Stimulated activated CD4-positive, alpha-beta T cell treated with anti-CD3 and anti-CD28 coated beads, Interleukin-2, amount 100 ng/mL, for 4 hours (primary cell): Measurements from ENCODE around the gene NPSR1.
"Not testable (repeated sequence)": the region's sequence is repeated elsewhere in the genome, so short reads cannot be mapped to it uniquely, and the experiment has no call there.

Source experiments
- DNase-seq: peaks from one replicate; pipeline ENCODE4 v3.0.0-alpha.2; 2020; ENCODE audit warnings: low read depth

The NPSR1 gene

DNA sequence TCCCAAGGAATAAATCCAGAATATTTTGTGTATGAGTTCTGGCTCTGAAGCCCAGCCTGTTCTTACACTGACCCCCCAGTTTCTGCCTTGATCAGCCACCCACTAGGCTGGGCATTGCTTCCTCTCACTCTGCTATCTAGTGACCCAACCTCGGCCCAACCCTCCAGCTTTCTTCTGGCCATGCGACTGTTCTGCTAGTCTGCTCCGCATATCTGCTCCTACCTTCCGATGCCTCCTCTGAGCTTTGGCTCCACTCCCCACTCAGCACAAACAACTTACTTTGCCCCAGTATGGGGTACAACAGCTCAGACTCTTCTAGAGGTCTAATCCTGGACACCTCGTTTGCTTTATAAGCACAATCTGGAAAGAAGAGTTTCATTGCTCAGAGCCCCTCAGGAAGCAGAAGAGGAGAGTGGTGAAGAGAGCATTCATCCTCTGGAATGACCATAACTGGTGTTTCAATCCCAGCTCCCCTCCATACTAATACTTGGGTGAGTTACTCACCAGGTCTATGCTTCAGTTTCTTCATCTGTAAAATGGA, 99.6 kb downstream of the NPSR1 start:
- no peak for DNase-seq

DNA sequence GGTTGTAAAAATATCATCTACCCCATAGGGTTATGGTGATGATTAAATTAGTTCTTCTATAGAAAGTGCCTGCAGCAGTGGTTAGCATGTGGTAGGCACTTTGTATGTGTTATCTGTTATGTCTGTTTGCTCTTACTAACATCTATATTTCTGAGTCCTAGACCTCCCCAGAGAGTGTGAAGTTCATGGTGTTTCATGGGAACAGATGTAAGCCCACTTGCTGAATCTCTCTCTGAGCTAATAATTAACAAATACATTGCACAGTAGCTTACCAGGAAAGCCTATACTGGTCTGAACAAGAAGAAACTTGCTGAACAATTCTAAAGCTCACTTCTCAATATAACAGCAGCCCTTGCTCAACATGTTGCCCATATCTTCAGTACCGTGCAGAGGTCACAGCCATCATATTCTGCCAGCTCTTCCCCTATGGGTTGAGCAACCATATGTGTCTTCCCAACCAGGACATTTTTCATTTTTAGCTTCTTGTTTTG, 100.1 kb downstream of the NPSR1 start:
- no peak for DNase-seq

GRCh38 chr7:34759477-34760125, 101.6 kb downstream of the NPSR1 start:
- DNase-seq, result no peak

DNA sequence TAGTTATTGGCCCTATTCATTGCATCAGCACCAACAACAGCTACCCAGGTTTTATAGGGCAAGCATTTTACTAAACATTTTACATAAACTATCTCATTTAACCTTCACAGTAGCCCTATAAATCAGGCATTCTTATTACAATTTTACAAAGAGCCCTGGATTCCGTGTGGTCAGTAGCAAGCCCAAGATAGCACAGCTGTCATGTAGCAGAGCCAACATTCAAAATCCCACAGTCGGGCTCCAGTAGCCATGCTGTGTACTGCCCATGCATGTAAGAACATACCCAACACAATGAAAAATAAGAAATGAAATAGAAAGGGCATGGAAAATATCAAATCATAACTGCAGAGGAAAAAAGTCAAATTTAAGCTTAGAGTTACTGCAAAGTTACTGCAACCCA, 102.3 kb downstream of the NPSR1 start:
- DNase-seq, result no peak

DNA sequence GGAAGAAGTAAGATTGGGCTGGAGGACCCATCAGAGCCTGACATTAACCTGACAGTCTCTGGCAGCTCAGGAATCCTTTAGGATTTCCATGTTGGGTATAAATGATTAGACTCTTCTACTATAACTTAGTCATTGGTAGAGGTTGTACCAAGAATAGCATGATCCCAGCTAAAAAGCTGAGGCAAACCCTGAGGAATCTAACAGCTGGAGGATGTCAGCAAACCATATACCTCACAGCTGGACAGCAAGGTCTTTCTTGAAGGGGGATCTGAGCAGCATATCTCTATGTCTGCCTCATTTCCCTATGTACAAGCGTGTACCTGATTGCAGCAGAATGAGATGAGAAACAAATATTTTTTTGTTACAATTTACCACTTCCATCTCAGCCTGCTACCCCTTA, 103.2 kb downstream of the NPSR1 start:
- DNase-seq, result no peak

DNA sequence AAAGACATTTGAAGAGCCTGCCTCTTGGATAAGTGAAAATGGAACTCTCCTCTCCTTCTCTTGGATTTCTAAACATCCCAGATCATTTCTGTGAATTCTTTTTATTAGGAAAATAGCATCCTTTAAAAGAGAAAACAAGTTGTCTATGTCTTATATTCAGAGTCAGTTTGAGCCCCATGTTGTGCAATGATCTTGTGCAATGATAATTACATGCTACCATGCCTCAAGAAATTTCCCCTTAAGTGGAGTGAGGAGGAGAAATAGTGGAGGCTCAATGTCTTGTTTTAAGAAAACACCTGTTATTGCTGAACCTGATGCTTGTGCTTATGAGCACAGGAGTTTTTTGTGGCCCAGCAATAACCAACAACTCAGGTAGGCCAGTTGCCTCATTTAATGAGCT, 103.6 kb downstream of the NPSR1 start:
- DNase-seq, result no peak

GRCh38 chr7:34762764-34763163, 104.7 kb downstream of the NPSR1 start:
- DNase-seq, result no peak

DNA sequence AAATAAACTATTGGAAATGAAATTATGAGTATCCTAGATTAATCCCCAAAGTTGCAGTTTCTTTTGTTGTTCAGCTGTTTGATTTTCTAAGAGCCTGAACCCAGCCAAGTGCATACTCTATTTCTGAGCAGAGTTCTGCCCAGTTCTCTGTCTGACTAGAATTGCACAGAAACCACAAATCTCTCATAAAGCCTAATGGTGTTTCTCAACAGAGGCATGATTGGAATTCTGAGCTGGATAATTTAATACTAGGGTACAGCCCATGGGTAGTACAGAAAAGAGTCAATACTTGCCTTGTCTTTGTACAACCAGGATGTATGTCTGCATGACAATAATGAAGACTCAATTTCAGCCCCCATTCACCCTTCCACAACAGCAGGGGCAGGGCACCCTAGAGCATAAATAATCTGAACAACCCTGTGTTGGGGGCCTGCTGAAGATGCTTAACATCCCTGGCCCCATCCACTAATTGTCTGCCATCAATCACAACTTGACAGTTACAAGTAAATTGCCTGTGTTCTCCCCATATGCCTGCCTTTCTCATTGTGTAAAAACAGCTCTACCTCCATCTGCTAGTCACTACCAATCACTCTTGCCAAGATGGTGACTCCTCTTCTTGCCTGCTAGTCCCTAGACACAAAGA, 114.4 kb downstream of the NPSR1 start:
- DNase-seq, result no peak

- no peak for DNase-seq
Observed at GRCh38 chr7:34776748-34777358, 118.8 kb downstream of the NPSR1 start.

DNA sequence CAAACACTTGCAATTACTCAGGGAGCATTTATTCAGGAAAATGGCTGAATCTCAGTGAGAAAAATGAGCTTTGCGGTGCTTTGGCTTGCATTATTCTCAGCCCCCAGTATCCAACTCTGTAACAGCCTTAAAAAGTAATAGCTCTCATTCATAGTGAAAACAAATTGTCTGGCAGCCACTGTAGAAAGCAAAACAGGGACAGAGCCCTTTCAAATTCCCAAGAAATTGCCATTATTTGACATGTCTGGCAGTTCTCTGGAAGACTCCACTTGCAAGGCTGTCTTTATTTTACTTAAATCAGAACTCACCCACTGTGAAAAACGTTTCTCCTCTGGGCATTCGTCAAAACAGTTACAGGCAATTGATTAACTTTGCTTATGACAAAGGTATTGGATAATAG, 122.5 kb downstream of the NPSR1 start:
- no peak for DNase-seq

DNA sequence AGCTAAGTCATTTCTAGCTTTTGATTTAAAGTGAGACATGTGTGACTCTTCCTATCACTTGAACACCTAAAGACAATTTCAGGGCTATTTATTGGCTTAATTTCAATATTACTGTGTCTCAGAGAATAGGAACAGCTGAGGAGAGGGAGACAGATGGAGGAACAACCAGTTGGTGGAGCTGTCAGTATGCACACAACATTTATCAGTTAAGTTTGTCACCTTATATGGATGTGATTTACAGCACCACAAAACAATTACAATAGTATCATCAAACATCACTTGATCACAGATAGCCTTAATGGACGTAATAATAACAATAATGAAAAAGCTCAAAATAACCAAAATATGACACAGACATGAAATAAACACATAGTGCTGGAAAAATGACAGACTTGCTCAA, 129.6 kb downstream of the NPSR1 start:
- DNase-seq, result no peak

DNA sequence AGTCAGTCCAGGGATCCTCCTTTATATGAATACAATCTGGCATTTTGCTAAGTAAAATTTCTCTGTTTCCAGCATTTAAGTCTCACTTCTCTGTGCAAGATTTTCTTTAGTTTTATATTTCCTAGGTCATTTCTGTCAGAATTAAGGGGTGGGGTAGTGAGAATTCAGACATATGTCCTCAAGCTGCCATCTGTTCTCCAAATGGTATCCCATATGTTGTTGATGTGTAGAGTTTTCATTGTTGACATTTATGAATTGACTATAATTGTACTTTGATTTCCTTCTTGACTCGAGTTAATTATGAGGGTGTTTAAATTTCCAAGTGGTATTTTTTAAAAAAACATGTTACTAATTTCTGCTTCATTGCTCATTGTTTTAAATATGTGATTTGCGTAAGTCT, 148.8 kb downstream of the NPSR1 start:
- DNase-seq, result no peak

DNA sequence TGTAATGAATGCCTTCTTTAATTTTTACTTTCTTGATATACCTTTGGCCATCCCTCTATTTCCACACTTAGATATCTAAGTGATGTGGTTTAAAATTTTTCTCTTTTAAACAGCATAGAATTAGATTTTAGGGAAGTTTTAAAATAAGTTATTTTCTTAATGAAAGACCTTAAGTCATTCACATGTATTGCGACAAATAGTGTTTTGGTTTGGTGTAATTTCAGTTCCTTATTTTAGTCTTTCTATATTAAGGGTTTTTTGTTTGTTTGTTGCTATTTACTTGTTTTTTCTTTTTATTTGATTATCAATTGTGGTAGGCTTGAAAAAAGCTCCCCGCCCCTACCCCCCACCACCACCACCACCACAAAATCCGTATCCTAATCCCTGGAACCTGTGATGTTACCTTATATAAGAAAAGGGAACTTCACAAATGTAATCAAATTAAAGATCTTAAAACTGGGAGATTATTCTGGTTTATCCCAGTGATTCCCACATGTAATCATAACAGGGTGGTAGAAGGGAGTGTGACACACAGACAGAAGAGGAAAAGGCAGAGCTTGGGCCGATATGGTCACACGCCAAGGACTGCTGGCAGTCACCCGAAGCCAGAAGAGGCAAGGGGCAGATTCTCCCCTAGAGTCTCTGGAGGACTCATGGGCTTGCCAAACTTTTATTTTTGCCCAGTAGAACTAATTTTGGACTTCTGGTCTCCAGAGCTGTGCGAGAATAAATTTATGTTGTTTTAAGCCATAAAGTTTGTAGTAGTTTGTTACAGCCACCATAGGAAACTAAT, 149.7 kb downstream of the NPSR1 start:
- DNase-seq, result no peak

DNA sequence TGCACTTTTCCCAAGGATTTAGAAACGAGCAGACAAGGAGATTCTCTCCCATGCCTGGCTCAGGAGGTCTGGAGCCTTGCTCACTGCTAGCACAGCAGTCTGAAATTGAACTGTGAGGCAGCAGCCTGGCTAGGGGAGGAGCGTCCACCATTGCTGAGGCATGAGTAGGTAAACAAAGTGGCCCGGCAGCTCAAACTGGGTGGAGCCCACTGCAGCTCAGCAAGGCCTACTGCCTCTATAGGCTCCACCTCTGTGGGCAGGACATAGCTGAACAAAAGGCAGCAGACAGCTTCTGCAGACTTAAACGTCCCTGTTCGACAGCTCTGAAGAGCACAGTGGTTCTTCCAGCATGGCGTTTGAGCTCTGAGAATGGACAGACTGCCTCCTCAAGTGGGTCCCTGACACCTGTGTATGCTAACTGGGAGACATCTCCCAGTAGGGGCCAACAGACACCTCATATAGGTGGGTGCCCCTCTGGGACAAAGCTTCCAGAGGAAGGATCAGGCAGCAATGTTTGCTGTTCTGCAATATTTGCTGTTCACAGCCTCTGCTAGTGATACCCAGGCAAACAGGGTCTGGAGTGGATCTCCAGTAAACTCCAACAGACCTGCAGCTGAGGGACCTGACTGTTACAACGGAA, 156.3 kb downstream of the NPSR1 start:
- DNase-seq, result not testable (repeated sequence)

DNA sequence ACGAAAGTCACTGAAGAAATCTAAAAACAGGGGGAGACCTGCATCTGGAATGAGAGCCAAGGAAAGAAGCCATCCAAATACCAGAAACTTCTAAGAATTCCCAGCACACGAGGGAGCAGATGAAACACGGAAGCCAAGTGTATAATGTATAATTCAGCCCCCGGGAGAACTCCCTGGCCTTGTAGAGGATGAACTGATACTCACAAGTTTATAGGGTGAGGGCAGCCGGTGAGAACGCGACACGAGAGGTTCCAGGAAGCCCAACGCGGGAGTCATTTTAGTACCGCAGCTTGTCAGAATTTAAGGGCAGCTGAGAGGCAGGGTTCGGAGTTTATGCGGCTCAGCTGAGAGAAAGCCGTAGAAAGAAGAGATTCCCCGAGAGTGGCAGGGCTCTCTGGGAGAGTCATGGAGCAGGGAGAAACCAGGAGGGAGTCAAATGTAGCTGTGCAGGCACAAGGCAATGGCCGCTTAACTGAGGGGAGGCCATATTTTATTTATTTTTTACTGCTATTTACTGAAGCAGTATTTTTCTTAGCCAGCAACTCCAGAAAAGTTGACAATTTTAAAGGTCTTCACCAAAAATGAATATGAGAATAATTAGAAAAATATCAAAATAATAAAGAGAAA, 164.0 kb downstream of the NPSR1 start:
- DNase-seq, result no peak

GRCh38 chr7:34823650-34824258, 165.7 kb downstream of the NPSR1 start:
- DNase-seq, result peak; percentile 13

DNA sequence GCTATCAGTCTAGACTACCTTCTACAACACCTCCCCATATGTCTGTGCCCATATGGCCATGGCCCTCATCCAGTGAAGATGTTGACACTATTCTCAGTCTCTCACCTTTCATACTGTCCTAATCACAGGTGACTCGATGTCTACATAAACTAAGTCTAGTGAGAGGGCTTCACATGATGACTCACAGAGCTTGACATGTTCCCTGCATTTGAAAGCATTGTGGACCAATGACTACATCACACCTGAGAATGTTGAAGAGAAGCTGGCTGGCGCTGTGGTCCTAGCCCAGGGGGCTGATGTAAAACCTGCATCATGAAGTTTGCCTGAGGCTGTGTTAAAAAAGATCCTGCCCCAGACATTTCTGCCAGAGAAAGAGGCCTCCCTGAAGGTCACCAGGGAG, 167.2 kb downstream of the NPSR1 start:
- DNase-seq, result no peak

DNA sequence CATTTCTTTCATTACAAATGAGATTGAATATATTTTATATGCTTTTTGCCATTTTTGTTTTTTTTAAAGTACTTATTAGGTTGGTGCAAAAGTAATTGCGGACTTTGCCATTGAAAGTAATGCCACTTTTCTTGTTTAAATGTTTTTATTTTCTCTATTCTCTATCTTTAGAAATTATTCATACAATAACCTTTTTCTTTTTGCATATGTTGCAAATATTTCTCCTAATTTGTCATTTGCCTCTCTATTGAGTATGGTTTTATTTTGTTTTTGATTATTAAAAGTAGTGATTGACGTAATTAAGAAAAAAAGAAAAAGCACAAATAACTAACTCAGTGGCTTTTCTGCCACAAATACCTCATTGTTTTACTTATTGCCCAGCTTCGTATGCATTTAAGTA, 172.4 kb downstream of the NPSR1 start:
- no peak for DNase-seq

- DNase-seq, result no peak
Observed at GRCh38 chr7:34831436-34831835, 173.4 kb downstream of the NPSR1 start.

DNA sequence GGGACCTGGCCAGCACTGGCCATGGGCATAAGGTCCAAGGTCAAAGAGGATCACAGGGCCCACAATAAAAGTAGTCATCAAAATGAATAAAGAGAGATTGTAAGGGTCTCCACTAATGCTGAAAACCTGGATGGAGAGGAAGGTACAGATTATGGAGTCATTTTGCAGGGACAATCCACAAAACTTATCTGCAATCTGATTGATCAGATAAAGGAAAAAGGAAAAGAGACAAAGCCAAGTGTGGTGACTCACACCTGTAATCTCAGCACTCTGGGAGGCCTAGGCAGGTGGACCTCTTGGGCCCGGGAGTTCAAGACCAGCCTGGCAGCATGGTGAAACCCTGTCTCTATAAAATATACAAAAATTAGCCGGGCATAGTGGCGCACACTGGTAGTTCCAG, 174.0 kb downstream of the NPSR1 start:
- DNase-seq, result no peak
